ENCODE results near the gene FBXL14. TPM values are rescaled to one million over a fixed set of nuclear protein-coding genes. Genes with fewer than 3 reads are reported as not detected.
A peak's percentile ranks its signal among the peaks of the same experiment; 100 is the strongest.

FBXL14 gene
- total and polyA plus RNA-seq, 9 donors, result 1.3 to 16.2 (median 10.8) TPM

DNA sequence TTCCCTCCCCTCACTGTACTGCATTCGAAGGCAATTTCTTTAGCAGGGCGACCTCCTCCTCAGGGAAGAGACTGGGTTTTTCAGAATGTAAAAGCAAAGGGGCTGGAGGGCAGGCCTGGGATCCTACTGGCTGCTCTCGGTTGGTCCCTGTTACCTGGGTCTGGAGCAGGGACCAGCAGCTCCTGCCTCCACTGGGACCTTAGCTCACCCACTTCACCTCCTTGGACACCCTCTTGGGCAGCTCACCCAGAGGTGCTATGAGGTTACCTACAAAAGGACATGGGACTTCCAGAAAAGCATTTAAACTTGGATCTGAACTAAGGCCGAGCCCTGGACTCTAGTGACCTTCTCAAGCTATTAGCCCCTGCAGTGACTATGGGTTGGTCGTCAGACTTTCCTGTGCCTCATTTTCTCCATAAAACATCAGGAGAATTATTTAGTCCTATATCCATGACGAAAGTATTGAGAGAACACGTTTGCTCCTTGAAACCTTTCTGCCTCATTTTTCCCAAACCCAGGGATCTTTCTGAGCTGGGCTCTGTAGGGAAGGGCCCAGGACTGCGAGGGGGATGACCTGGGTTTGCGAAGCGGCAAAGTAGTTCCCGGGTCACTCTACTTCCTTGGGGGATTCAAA is 65.0 kb downstream of the FBXL14 start:
- H3K27ac ChIP-seq, result peak overlapping the region in 1 of 2 donors; percentile 77
- peaks cover 2% of the 10 kb centered on the region for H3K4me1 ChIP-seq (ENCODE audit: insufficient read depth)
- no peaks in the 10 kb centered on the region for H3K9me3 ChIP-seq
- intact Hi-C loops (cut with DNase I), result no loop called here
- WGBS, 3 donors, result 64 to 69% (median 68%) methylated on average over 11 of the region's 11 CpGs
- H3K36me3 ChIP-seq, result no peaks in the 10 kb centered on the region
- DNase-seq, result no peak
- TF ChIP-seq POLR2A (IDR thresholded peaks at IDR 0.05) (no peak), EP300 (IDR thresholded peaks at IDR 0.05) (no peak)
- TF ChIP-seq, protein P1, sequence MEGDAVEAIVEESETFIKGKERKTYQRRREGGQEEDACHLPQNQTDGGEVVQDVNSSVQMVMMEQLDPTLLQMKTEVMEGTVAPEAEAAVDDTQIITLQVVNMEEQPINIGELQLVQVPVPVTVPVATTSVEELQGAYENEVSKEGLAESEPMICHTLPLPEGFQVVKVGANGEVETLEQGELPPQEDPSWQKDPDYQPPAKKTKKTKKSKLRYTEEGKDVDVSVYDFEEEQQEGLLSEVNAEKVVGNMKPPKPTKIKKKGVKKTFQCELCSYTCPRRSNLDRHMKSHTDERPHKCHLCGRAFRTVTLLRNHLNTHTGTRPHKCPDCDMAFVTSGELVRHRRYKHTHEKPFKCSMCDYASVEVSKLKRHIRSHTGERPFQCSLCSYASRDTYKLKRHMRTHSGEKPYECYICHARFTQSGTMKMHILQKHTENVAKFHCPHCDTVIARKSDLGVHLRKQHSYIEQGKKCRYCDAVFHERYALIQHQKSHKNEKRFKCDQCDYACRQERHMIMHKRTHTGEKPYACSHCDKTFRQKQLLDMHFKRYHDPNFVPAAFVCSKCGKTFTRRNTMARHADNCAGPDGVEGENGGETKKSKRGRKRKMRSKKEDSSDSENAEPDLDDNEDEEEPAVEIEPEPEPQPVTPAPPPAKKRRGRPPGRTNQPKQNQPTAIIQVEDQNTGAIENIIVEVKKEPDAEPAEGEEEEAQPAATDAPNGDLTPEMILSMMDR (IDR thresholded peaks at IDR 0.05), result no peak
- H3K4me3 ChIP-seq, result peak overlapping the region; percentile 38
- no peaks in the 10 kb centered on the region for H3K27me3 ChIP-seq

DNA sequence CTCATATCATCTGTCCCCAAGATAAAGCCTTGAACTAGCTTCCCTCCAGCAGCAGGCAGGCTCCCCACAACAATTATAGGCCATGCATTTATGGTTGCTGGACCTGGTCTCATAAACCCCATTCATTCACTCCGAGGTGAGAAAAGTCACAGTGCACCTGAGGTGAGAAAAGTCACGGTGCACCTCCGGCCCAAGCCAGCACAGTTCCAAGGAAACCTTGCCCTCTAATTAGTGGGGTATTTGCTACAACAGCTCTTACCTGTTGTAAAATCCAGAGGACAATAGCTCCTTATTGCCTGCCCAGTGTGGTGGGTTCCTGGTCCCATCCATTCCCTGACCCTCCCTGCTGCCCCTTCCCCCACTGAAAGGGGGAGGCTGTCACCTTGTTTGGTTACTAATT is 65.6 kb downstream of the FBXL14 start:
- intact Hi-C loops (cut with DNase I), result no loop called here
- no peaks in the 10 kb centered on the region for H3K27me3 ChIP-seq
- WGBS, 3 donors, result 95 to 100% (median 96%) methylated on average over 3 of the region's 3 CpGs
- peaks cover 2% of the 10 kb centered on the region for H3K4me1 ChIP-seq (ENCODE audit: insufficient read depth)
- DNase-seq, result no peak
- no peak overlapping the region for H3K27ac ChIP-seq
- no peak for TF ChIP-seq EP300 (IDR thresholded peaks at IDR 0.05)
- no peak for TF ChIP-seq POLR2A (IDR thresholded peaks at IDR 0.05)
- TF ChIP-seq, protein P1 (IDR thresholded peaks at IDR 0.05), result no peak
- no peaks in the 10 kb centered on the region for H3K9me3 ChIP-seq
- no peaks in the 10 kb centered on the region for H3K36me3 ChIP-seq
- H3K4me3 ChIP-seq, result no peak overlapping the region

- no peak overlapping the region for H3K4me3 ChIP-seq
- DNase-seq, result no peak
- no peak overlapping the region for H3K27ac ChIP-seq
- TF ChIP-seq, protein P1 (IDR thresholded peaks at IDR 0.05), result no peak
- TF ChIP-seq POLR2A (IDR thresholded peaks at IDR 0.05) (no peak), EP300 (IDR thresholded peaks at IDR 0.05) (no peak)
- no peaks in the 10 kb centered on the region for H3K36me3 ChIP-seq
- intact Hi-C loops (cut with DNase I), result no loop called here
- peaks cover 2% of the 10 kb centered on the region for H3K4me1 ChIP-seq (ENCODE audit: insufficient read depth)
- no peaks in the 10 kb centered on the region for H3K27me3 ChIP-seq
- WGBS, 3 donors, result 57 to 65% (median 63%) methylated on average over 4 of the region's 4 CpGs
- H3K9me3 ChIP-seq, result no peaks in the 10 kb centered on the region
Measured at GRCh38 chr12:1527789-1528188, 66.6 kb downstream of the FBXL14 start.

DNA sequence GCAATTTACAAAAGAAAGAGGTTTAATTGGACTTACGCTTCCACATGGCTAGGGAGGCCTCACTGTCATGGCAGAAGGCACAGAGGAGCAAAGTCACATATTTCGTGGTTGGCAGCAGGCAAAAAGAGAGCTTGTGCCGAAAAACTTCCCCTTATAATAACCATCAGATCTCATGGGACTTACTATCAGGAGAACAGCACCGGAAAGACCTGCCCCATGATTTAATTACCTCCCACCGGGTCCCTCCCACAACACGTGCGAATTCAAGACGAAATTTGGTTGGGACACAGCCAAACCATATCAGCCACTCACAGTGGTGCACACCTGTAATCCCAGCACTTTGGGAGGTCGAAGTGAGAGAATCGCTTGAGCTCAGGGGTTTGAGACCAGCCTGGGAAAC is 68.5 kb downstream of the FBXL14 start:
- DNase-seq, result no peak
- no peaks in the 10 kb centered on the region for H3K36me3 ChIP-seq
- 55 to 82% (median 71%) methylated on average over 10 of the region's 10 CpGs for WGBS, 3 donors
- TF ChIP-seq EP300 (IDR thresholded peaks at IDR 0.05) (no peak), POLR2A (IDR thresholded peaks at IDR 0.05) (no peak)
- TF ChIP-seq, protein P1 (IDR thresholded peaks at IDR 0.05), result no peak
- no peaks in the 10 kb centered on the region for H3K4me1 ChIP-seq (ENCODE audit: insufficient read depth)
- no peak overlapping the region for H3K4me3 ChIP-seq
- H3K27ac ChIP-seq, result no peak overlapping the region
- H3K27me3 ChIP-seq, result no peaks in the 10 kb centered on the region
- no peaks in the 10 kb centered on the region for H3K9me3 ChIP-seq
- intact Hi-C loops (cut with DNase I), result no loop called here

Data from ovary (tissue), 9 donors.